ENCODE results near the gene MT1M.

Gene MT1M

DNA sequence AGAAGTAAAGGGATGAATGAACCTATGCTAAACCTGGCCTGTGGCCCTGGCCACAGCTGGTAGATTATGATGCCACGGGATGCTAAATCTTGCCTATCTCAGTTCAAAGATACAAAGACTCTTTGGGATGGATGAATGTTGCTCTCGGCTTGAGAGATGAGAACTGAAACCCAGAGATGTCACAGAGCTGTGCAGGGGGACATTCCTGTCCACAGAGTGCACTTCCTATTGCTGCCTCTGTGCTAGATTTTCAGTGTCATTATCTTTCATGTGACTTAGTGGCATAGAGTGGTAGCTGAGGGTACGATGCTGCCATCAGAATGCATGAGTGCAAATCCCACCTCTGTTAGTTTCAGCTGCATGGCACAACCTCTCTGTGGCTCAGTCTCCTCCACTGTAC, 2.3 kb upstream of the MT1M start:
- DNase-seq: no peak

DNA sequence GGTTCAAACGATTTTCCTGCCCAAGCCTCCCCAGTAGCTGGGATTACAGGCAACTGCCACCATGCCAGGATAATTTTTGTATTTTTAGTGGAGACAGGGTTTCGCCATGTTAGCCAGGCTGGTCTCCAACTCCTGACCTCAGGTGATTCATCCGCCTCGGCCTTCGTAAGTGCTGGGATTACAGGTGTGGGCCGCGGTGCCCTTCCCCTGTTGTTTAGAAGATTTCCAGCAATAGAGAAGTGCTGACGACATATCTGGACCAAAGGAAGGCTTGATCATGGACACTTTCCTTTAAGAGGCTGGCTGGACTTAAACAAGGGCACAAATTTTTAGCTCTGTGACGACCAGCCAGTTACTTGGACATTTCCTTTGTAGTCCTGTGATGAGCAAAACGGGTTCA, 1.3 kb upstream of the MT1M start:
- DNase-seq: no peak

DNA sequence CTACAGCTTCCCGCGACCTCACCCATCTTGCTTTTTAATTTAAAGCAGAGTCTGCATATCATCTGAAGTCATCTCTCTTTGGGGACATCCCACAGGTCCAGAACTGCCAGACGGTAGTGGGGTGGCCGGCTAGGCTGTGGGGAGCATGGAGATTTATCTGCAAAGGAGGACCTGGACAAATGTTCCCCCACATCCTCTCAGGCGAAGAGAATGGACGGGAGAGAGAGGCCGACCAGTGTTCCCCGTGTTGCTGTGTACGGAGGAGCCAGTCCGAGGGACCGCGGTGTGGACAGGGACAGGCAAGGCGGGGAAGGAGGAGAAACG, 665 bp upstream of the MT1M start:
- no peak for DNase-seq

DNA sequence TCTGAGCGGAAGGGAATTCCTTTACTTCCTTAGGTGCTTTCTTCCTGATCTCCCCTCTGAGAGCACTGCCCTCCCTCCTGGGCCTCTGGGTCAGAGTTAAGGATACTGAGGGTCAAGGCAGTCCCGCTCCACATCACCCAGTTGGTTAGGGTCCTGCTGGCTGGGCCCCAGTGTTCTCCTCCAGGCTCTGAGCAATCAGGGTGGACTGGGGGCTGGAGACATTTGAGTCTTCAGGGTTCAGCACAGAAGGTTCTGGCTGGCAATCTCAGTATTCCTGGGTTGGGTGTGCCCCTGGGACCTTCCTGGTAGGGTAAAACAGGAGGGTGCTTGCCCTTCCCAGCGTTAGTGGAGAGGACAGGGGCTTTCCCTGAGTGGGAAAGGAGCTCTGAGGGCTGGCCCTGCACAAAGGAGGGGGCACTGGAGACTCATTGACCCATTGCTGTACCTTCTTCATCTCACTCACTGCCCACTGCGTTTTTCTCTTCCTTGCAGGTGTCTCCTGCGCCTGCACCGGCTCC, 448 bp downstream of the MT1M start:
- no peak for DNase-seq

DNA sequence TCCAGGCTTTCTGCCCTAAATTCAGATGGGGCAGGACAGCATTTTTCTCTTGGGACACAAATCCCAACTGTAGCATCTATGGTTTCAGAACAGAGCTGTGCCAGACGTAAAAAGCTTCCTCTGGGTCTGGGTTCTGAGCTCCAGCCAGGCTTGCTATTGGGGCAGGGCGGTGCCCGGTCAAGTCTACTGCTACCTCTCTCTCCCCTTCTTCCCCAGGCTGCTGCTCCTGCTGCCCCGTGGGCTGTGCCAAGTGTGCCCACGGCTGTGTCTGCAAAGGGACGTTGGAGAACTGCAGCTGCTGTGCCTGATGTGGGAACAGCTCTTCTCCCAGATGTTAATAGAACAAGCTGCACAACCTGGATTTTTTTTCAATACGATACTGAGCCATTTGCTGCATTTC, 1.1 kb downstream of the MT1M start:
- no peak for DNase-seq

DNA sequence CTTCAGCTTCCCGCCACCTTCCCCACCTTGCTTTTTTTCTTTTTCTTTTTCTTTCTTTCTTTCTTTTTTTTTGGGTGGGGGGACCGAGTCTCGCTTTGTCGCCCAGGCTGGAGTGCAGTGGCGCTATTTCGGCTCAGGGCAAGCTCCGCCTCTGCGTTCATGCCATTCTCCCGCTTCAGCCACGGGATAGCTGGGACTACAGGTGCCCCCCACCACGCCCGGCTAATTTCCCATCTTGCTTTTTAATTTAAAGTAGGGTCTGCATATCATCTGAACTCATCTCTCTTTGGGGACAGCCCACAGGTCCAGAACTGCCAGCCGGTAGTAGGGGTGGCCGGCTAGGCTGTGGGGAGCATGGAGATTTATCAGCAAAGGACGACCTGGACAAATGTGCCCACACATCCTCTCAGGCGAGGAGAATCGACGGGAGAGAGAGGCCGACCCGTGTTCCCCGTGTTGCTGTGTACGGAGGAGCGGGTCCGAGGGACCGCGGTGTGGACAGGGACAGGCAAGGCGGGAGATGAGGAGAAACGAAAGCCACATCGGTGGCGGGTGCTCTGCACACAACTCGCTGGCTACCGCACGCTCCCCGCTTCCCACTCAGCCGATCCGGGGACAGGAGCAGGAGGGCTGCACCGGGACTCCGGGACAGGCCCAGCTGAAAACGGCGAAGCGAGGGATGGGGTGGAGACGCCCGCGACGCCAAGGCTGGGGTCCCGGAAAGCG, 2.4 kb downstream of the MT1M start:
- DNase-seq: no peak

DNA sequence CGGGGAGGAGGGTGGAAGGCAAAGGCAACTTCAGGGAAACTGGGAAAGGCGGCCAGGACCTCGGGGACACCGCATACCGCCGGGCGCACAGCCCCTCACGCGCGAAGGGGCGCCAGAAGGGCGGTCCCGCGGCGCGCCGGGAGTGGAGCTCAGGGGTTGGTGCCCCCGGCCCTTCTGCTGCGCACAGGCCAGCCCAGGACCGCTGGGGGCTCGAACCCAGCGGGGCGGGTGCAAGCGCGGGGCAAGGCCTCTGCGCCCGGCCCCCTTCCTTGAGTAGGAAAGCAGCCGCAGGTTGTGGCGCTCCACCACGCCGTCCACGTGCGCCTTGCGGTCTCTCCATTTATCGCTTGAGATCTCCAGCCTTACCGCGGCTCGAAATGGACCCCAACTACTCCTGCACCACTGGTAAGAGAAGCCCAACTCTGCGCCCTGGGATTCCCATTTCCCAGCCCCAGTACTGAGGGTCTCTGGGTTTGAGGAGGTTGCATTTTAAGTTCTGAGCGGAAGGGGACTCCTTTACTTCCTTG, 3.0 kb downstream of the MT1M start:
- DNase-seq: no peak

DNA sequence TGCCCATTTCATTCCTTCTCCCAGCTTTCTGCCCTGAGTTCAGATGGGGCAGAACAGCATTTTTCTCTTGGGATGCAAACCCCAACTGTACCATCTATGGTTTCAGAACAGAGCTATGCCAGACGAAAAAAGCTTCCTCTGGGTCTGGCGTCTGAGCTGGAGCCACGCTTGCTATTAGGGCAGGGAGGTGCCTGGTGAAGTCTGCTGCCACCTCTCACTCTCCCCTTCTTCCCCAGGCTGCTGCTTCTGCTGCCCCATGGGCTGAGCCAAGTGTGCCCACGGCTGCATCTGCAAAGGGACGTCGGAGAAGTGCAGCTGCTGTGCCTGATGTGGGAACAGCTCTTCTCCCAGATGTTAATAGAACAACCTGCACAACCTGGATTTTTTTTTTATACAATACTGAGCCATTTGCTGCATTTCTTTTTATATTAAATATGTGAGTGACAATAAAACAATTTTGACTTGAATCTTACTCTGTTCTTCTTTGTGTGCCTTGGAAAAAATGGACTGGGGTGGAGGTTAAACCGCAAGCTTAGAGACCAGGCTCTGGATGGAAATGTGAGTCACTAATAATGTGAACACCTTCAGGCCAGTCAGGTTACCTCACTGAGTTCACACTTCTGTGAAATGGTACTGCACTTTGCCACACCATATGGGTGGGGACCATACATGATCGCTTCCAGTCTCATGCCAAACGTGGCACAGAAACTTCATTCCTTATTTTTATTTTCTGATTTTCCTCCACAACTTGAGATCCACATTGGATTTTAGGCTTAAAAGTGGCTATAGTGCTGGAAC, 4.4 kb downstream of the MT1M start:
- DNase-seq: no peak

DNA sequence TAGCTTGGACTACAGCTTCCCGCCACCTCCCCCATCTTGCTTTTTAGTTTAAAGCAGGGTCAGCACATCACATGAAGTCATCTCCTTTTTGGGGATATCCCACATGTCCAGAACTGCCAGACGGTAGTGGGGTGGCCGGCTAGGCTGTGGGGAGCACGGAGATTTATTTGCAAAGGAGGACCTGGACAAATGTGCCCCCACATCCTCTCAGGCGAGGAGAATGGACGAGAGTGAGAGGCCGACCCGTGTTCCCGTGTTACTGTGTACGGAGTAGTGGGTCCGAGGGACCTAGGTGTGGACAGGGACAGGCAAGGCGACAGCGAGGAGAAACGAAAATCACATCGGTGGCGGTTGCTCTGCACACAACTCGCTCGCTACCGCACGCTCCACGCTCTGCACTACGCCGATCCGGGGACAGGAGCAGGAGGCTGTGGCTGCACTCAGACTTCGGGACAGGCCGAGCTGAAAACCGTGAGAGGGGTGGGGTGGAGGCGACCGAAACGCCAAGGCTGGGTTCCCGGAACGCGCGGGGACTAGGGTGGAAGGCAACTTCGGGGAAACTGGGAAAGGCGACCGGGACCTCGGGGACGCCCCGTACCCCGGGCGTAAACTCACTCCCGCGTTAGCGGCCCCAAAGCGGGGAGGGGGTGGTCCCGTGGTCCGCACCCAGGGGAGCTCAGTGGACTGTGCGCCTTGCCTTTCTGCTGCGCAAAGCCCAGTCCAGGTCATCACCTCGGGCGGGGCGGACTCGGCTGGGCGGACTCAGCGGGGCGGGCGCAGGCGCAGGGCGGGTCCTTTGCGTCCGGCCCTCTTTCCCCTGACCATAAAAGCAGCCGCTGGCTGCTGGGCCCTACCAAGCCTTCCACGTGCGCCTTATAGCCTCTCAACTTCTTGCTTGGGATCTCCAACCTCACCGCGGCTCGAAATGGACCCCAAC, 5.6 kb downstream of the MT1M start, which contains the start of gene MT1A:
MT1A (plus strand) TSS at position 853 of the 937 bp plus-strand sequence; CDS start at position 926, 73 bp downstream.
- no peak for DNase-seq

DNA sequence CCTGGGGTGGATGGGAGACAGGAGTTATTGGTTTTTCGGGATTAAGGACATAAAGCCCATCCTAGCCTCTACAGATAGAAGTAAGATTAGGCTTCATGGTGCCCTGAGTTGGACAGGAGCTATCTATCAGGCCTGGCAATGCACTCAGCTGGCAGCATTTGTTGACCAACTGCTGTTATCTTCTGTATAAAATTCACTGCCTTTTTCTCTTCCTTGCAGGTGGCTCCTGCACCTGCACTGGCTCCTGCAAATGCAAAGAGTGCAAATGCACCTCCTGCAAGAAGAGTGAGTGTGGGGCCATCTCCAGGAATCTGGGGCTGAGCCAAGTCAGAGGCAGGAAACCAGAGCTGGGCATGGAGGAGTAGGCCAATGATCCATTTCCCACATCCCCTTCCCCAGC, 6.6 kb downstream of the MT1M start:
- DNase-seq: no peak

DNA sequence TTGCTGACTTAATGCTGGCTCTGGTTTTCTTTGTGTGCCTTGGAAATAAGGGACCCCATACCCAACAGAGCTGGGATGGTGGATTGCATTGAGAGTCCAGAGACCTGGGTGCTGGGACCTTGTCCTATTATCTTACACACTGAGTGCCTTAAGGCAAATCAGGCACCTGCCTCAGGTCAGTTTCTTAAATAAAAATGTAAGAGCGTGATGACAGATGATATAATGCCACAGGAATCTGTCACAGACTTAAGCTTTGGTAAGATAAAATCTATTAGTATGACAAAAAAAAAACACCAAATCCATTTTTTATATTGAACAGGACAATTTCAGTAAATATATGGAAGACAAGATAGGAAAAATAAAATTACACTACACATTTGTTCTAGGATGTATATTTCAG, 7.6 kb downstream of the MT1M start:
- no peak for DNase-seq

DNA sequence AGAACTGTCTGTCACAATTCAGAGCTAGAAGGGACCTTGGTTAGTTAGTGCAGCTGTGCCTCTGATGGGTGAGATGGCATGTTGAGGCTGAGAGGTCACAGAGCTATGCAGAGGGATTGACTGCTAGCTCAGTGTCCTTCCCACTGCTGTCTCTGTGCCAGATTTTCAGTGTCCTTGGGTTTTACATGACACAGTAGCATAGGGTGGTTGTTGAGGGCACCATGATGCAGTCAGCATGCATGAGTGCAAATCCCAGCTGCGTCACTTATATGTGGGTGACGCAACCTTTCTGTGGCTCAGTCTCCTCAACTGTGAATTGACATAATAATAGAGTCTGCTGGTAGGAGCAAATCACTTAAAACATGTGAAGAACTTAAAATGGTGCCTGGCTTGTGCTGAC, 8.7 kb downstream of the MT1M start:
- DNase-seq: no peak

DNA sequence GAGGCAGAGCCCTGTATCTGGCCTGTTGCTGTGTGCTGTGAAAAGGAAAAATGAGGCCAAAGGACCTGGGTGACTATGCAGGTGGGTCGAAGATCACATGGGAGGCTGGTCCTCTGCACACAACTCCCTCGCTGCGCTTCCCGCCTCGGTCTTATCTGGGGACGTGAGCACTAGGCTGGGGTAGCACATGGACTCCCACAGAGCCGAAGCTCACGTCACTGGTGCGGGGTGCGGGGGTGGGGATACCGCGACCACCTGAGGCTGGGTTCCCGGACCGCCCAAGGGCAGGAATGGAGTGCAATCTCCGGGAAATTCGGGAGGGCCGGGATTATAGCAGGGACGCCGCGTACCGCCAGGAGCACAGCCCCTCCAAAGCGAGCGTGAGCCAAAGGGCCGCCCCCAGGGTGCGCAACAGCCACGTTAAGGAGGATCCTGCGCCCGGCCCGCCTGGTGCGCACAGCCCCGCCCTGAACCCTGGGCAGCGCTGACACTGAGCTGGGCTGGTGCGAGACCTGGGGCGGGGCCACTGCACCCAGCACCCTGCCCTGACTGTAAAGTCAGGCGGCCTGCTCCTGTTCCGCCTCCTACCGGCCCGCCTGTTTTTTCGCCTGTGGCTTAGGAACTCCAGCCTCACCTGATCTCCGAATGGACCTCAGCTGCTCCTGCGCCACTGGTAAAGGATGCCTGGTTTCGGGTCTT, 10.8 kb downstream of the MT1M start:
- peak; percentile 88 for DNase-seq

DNA sequence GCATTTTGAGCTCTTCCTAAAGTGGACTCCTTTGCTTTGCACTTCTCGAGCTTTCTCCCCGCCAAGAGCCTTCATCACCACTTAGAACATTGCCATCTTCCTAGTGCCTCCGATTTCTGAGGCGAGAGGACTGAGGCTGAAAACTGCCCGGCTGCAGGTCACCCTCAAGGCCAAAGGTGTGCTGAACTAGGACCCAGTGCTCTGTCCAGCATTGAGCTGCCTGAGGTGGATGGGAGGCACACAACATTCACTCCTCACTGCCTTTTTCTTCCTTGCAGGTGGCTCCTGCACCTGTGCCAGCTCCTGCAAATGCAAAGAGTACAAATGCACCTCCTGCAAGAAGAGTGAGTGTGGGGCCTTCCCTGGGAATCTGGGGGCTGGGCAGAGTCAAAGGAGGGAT, 11.4 kb downstream of the MT1M start:
- no peak for DNase-seq

DNA sequence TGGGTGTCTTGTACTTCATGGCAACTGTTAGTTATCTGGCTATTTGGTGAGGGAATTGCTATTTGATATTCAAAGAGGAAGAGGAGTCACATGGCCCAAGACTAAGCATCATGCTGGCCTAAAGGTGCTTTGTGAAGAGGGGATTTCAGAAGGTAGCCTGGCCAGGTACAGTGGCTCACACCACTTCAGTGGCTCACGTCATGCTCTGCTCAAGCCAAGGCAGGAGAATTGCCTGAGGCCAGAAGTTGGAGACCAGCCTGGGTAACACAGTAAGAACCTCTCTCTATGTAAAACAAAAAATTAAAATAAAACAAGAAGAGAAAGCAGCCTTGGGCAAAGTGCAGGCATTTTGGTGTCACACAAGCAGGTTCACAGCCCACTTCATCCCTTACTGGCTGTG, 12.9 kb downstream of the MT1M start:
- DNase-seq: no peak

DNA sequence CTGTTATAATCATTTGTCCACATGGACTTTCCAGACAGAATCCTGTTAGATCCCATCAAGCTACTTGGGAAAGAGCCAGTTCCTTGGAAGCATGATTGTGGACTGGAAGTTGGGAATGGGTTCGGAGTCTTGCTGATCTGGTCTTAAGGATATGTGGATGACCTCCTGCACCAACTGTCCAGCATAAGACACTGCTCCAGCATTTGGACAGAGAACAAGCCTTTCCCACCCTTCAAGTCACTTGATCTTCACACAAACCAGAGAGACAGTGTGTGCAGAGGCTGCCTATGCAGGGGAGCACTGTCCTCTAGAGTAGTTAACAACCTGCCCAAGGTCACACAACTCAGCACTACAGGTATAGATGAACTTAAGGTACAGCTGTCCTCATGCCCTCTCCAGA, 13.4 kb downstream of the MT1M start:
- no peak for DNase-seq

DNA sequence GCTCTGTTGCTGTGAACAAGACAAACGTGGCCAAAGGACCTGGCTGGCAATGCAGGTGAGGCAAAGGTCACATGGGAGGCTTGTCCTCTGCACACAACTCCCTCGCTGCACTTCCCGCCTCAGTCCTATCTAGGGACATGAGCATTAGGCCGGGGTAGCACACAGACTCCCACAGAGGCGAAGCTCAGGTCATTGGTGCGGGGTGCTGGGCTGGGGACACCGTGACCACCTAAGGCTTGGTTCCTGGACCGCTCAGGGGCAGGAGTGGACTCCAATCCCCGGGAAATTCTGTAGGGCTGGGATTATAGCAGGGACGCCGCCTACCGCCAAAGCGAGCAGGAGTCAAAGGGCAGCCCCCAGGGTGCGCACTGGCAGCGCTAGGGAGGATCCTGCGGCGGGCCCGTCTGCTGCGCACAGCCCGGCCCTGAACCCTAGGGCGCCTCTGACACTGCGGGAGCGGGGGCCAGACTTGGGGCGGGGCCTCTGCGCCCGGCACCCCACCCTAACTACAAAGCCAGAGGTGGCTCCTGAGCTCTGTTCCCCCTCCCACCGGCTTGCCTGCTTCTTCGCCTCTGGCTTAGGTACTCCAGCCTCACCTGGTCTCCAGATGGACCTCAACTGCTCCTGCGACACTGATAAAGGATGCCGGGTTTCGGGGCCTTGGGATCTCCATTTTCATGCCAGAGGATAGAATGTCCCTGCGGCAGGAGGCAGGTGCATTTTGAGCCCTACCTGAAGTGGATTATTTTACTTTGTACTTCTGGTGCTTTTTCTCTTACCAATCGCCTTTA, 15.4 kb downstream of the MT1M start:
- no peak for DNase-seq

DNA sequence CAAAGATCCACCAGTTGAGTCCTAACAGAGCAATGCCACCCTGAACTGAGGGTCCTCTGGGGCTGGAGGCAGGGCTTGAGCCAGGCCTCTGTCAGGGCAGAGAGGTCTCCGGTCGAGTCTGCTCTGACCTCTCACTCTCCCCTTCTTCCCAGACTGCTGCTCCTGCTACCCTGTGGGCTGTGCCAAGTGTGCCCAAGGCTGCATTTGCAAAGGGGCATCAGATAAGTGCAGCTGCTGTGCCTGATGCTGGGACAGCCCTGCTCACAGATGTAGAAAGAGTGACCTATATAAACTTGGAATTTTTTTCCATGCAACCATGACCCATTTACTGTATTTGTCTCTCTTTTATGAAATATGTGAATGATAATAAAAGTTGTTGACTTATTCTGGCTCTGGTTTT, 16.8 kb downstream of the MT1M start:
- DNase-seq: no peak

DNA sequence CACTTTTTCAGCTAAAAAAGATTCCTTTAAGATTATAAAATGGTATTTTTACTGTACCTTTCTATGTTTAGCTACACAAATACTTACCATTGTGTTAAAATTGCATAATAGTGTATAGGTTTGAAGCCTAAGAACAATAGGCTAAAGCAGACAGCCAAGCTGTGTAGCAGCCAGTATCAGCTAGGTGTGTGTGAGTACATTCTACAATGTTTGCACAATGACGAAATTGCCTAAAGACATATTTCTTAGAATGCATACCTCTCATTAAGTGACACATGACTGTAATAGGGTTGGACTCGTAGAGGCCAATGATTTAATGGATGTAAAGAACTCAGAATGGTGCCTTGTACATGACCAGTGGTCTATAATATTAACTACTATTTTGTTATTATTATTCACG, 17.4 kb downstream of the MT1M start:
- no peak for DNase-seq

DNA sequence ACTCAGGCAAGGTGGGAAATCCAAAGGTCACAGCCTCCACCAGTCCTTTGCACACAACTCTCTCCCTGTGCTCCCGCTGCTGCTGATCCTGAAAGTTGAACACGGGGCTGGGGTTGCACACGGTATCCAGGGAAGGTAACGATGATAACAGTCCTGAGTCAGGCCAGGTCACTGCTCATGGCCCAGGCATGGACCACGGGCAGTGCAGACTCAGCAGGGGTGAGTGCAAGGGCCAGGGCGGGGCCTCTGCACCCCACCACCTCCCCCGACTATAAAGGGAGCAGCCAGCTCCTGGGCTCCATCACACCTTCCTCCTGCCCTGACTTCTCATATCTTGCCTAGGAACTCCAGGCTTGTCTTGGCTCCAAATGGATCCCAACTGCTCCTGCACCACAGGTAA, 19.1 kb downstream of the MT1M start, which contains the start of gene MT1B:
MT1B (plus strand) TSS at position 301 of the 400 bp plus-strand sequence; CDS start at position 369, 68 bp downstream.
- no peak for DNase-seq

DNA sequence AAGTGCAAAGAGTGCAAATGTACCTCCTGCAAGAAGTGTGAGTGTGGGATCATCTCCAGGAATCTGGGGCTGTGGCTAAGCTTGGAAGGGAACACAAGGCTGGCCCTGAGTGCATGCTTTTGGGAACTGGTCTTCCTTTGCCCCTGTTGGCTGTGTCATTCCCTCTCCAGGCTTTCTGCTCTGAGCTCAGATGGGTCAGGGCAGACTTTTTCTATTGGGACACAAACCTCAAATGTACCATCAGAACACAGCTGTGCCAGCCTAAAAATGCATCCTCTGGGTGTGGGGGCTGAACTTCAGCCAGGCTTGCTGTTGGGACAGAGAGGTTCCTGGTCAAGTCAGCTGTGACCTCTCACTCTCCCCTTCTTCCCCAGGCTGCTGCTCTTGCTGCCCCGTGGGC, 20.1 kb downstream of the MT1M start:
- no peak for DNase-seq

Data from activated CD8-positive, alpha-beta memory T cell treated with anti-CD3 and anti-CD28 coated beads, Interleukin-2, amount 50 U/mL, for 48 hours (primary cell).